HEK293 (cell line): ENCODE measurements around the gene FOXN3.

ENCODE experiments used
- CTCF ChIA-PET: fragments of 350-600 bp; formaldehyde crosslinking; extraction: SDS; loops from one replicate; lab custom pipeline; 2021; ENCODE audit warnings: antibody characterized with exemption; lab: Yijun Ruan, JAX
- POLR2A ChIA-PET: fragments of 300-600 bp; formaldehyde crosslinking; extraction: SDS; loops from one replicate; lab custom pipeline; 2020; ENCODE audit warnings: antibody characterized with exemption, inconsistent platforms; lab: Yijun Ruan, JAX
- H3K27ac ChIP-seq: fragments of 200-500 bp; sonication (Bioruptor generic); 2 replicates; pipeline ENCODE4 v1.5.1; 2014; ENCODE audit warnings: low read depth, low read length, control low read depth, inconsistent platforms; ENCODE audit errors: extremely low read depth
- H3K36me3 ChIP-seq, 2 experiments: fragments of 200-500 bp in 1 of 2; sonication (Bioruptor generic) in 1 of 2; 1 replicate in 1 of 2; 2 replicates in 1 of 2; pipeline ENCODE4 v1.5.1; 2014 to 2017; ENCODE audit warnings: inconsistent platforms in 2 of 2, low read length in 2 of 2; ENCODE audit not compliant: control insufficient read depth in 2 of 2, insufficient read depth in 1 of 2
- H3K4me1 ChIP-seq: fragments of 200-500 bp; sonication (Bioruptor generic); 2 replicates; pipeline ENCODE4 v1.5.1; 2014; ENCODE audit warnings: mild to moderate bottlenecking, low read length, inconsistent platforms; ENCODE audit not compliant: control insufficient read depth, insufficient read depth
- H3K4me3 ChIP-seq: 2 replicates; pipeline ENCODE4 v1.5.1; 2011; ENCODE audit warnings: low read depth, mild to moderate bottlenecking, control low read depth, low read length, moderate library complexity
- H3K9me3 ChIP-seq: fragments of 200-500 bp; sonication (Bioruptor generic); 2 replicates; pipeline ENCODE4 v1.5.1; 2014; ENCODE audit warnings: low read depth, low read length, inconsistent platforms; ENCODE audit not compliant: control insufficient read depth, insufficient read depth
- HOXA7 ChIP-seq: sonication (generic); formaldehyde crosslinking; IDR thresholded peaks from 2 replicates; pipeline ENCODE4 v1.8.1; 2022; ENCODE audit warnings: missing genetic modification reagents, borderline replicate concordance
- KLF17 ChIP-seq: fragments of 450-650 bp; formaldehyde crosslinking; IDR thresholded peaks from 2 replicates; pipeline ENCODE4 v1.5.1; 2016; ENCODE audit warnings: missing biosample characterization, missing genetic modification characterization
- MEIS1 ChIP-seq: sonication (generic); formaldehyde crosslinking; IDR thresholded peaks from 2 replicates; pipeline ENCODE4 v1.8.1; 2022; ENCODE audit warnings: missing genetic modification reagents, mild to moderate bottlenecking, borderline replicate concordance
- OSR2 ChIP-seq: fragments of 450-650 bp; formaldehyde crosslinking; IDR thresholded peaks from 2 replicates; pipeline ENCODE4 v1.5.1; 2016; ENCODE audit warnings: missing biosample characterization, missing genetic modification characterization
- PATZ1 ChIP-seq: fragments of 450-650 bp; formaldehyde crosslinking; IDR thresholded peaks from 2 replicates; pipeline ENCODE4 v1.5.1; 2016; ENCODE audit warnings: missing biosample characterization, missing genetic modification characterization
- PRDM2 ChIP-seq: fragments of 450-650 bp; formaldehyde crosslinking; IDR thresholded peaks from 2 replicates; pipeline ENCODE4 v1.5.1; 2016; ENCODE audit warnings: missing biosample characterization, missing genetic modification characterization, borderline replicate concordance
- SCRT1 ChIP-seq: fragments of 450-650 bp; formaldehyde crosslinking; IDR thresholded peaks from 2 replicates; pipeline ENCODE4 v1.5.1; 2016; ENCODE audit warnings: missing biosample characterization, missing genetic modification characterization, borderline replicate concordance
- SETDB1 ChIP-seq: IDR thresholded peaks from one replicate; pipeline ENCODE4 v1.6.1; 2017; ENCODE audit warnings: mild to moderate bottlenecking, low read length, moderate library complexity, mixed read lengths; ENCODE audit not compliant: insufficient read length
- SP7 ChIP-seq: fragments of 450-650 bp; formaldehyde crosslinking; IDR thresholded peaks from 2 replicates; pipeline ENCODE4 v1.5.1; 2016; ENCODE audit warnings: missing biosample characterization, missing genetic modification characterization
- YY1 ChIP-seq: fragments of 450-650 bp; formaldehyde crosslinking; IDR thresholded peaks from 2 replicates; pipeline ENCODE4 v1.5.1; 2018; ENCODE audit warnings: missing biosample characterization, missing genetic modification characterization
- ZBTB44 ChIP-seq: fragments of 450-650 bp; IDR thresholded peaks from 2 replicates; pipeline ENCODE4 v1.5.1; 2018; ENCODE audit warnings: missing biosample characterization, mild to moderate bottlenecking, missing genetic modification characterization
- ZNF138 ChIP-seq: fragments of 450-650 bp; formaldehyde crosslinking; IDR thresholded peaks from 2 replicates; pipeline ENCODE4 v1.5.1; 2016; ENCODE audit warnings: missing biosample characterization, missing genetic modification characterization, borderline replicate concordance
- ZNF146 ChIP-seq: fragments of 450-650 bp; formaldehyde crosslinking; IDR thresholded peaks from 2 replicates; pipeline ENCODE4 v1.5.1; 2016; ENCODE audit warnings: missing biosample characterization, missing genetic modification characterization
- ZNF157 ChIP-seq: fragments of 450-650 bp; formaldehyde crosslinking; IDR thresholded peaks from 2 replicates; pipeline ENCODE4 v1.5.1; 2016; ENCODE audit warnings: missing biosample characterization, missing genetic modification characterization
- ZNF169 ChIP-seq: fragments of 450-650 bp; formaldehyde crosslinking; IDR thresholded peaks from 2 replicates; pipeline ENCODE4 v1.5.1; 2016; ENCODE audit warnings: missing biosample characterization, missing genetic modification characterization
- ZNF174 ChIP-seq: fragments of 450-650 bp; formaldehyde crosslinking; IDR thresholded peaks from 2 replicates; pipeline ENCODE4 v1.5.0; 2017; ENCODE audit warnings: missing biosample characterization, mild to moderate bottlenecking, missing genetic modification characterization
- ZNF555 ChIP-seq: fragments of 450-650 bp; formaldehyde crosslinking; conservative IDR thresholded peaks from 2 replicates; pipeline ENCODE4 v1.5.1; 2017; ENCODE audit warnings: missing biosample characterization, mild to moderate bottlenecking, missing genetic modification characterization, inconsistent platforms
- ZNF624 ChIP-seq: fragments of 450-650 bp; formaldehyde crosslinking; IDR thresholded peaks from 2 replicates; pipeline ENCODE4 v1.5.1; 2017; ENCODE audit warnings: missing biosample characterization, missing genetic modification characterization
- ZNF658 ChIP-seq: fragments of 450-650 bp; formaldehyde crosslinking; IDR thresholded peaks from 2 replicates; pipeline ENCODE4; 2016; ENCODE audit warnings: missing biosample characterization, missing genetic modification characterization
- ZNF677 ChIP-seq: fragments of 450-650 bp; IDR thresholded peaks from 2 replicates; pipeline ENCODE4 v1.5.0; 2018; ENCODE audit warnings: missing biosample characterization, mild to moderate bottlenecking, missing genetic modification characterization, moderate library complexity
- ZNF768 ChIP-seq: fragments of 450-650 bp; formaldehyde crosslinking; IDR thresholded peaks from 2 replicates; pipeline ENCODE4 v1.5.1; 2018; ENCODE audit warnings: missing biosample characterization, mild to moderate bottlenecking, missing genetic modification characterization

FOXN3 gene

GRCh38 chr14:89178800-89179535 lies 238.1 kb downstream of the FOXN3 start:
- Histone ChIP-seq H3K27ac (no peak overlapping the region), H3K4me1 (0 out of 2 replicates have a peak, but pooled peaks cover 3% of the 10 kb centered on the region), H3K36me3 (peaks cover 0 to 8% of the 10 kb centered on the region in 2 experiments; a peak in 1 of 3 replicates), H3K4me3 (no peak overlapping the region), H3K9me3 (no peaks in the 10 kb centered on the region)
- ChIA-PET CTCF (interaction anchor here (0.9 to 1.2 kb wide), 2 partner anchors 12 to 162 kb away, joined by 4 to 5 read pairs; no protein-coding TSS in a partner anchor), POLR2A (no interaction called here)
- no peak for TF ChIP-seq ZNF169
- no peak for TF ChIP-seq OSR2 (tag by site-specific recombination)
- TF ChIP-seq ZNF555 (tag by site-specific recombination), result no peak
- no peak for TF ChIP-seq KLF17 (tag by site-specific recombination)
- TF ChIP-seq ZNF768, result no peak
- no peak for TF ChIP-seq ZNF138 (tag by site-specific recombination)
- no peak for TF ChIP-seq ZNF658 (tag by site-specific recombination)

GRCh38 chr14:89178376-89178775 lies 238.7 kb downstream of the FOXN3 start:
- TF ChIP-seq ZNF174 (tag by site-specific recombination), result no peak
- TF ChIP-seq HOXA7 (CRISPR knock-in tag), result no peak
- TF ChIP-seq ZBTB44 (tag by site-specific recombination), result no peak
- no peak for TF ChIP-seq SP7 (tag by site-specific recombination)
- TF ChIP-seq ZNF624 (tag by site-specific recombination), result no peak
- no peak for TF ChIP-seq SCRT1 (tag by site-specific recombination)
- no peak for TF ChIP-seq PATZ1
- TF ChIP-seq PRDM2 (tag by site-specific recombination), result no peak
- no peak for TF ChIP-seq YY1 (tag by site-specific recombination)
- no peak for TF ChIP-seq ZNF146 (tag by site-specific recombination)
- no peak for TF ChIP-seq MEIS1
- no peak for TF ChIP-seq ZNF677 (tag by site-specific recombination)
- no peak for TF ChIP-seq ZNF157
- TF ChIP-seq SETDB1, result no peak
- TF ChIP-seq ZNF555 (tag by site-specific recombination), result no peak
- TF ChIP-seq, all 188 proteins: peak for 0
- H3K4me1 ChIP-seq, result 0 out of 2 replicates have a peak, but pooled peaks cover 3% of the 10 kb centered on the region
- POLR2A ChIA-PET, result no interaction called here
- no peak overlapping the region for H3K4me3 ChIP-seq
- peaks cover 0 to 8% of the 10 kb centered on the region in 2 experiments; a peak in 1 of 3 replicates for H3K36me3 ChIP-seq
- H3K9me3 ChIP-seq, result no peaks in the 10 kb centered on the region
- CTCF ChIA-PET, result interaction anchor here (0.6 to 2.1 kb wide), 9 partner anchors 11 to 738 kb away, joined by 3 to 8 read pairs (median 4); no protein-coding TSS in a partner anchor
- no peak overlapping the region for H3K27ac ChIP-seq
